ENCODE results near the gene FGD1.

Gene FGD1

GRCh38 chrX:54470054-54470760, 25.8 kb downstream of the FGD1 start:
- DNase-seq = no peak

DNA sequence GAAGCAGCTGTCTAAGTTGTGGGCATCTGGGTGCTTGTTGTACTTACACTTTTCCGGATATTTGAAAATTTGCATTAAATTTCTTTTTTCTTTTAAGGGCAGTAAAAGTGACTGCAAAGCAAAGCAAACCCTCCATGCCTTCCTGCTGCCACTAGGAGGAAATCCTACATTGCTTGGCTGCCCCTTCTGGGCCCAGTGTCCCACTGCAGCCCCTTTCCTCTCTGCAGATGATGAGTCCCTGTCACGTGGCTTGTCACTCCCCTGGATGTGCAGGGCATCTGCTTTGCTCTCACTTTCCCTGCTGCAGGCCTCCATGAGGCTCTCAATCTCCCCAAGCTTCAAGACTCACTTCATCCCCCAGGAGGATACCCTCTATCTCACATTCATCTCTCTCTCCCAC, 43.1 kb downstream of the FGD1 start:
- no peak for DNase-seq

- no peak for DNase-seq
Observed at GRCh38 chrX:54449929-54450328, 46.1 kb downstream of the FGD1 start.

DNA sequence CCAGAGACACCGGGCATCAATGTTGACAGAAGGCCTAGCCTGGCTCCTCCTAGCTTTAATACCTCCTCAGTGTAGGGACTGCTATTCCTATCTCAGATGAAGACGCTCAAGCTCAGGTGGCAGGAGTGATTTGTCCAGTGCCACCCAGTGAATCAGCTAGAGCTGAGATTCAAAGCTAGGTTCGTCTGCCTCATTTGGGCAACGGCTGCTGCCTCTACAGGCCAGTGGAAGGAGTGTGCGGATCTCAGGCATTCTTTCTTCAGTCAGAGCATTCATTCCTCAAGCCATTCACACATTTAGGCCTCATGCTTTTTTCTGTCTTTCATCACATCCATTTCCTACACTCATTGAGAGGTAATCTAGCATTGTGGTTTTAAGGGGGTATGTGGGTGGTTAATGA, 48.6 kb downstream of the FGD1 start:
- no peak for DNase-seq

- no peak for DNase-seq
Observed at GRCh38 chrX:54446084-54446483, 50.0 kb downstream of the FGD1 start.

GRCh38 chrX:54444752-54445151, 51.3 kb downstream of the FGD1 start:
- DNase-seq = no peak

- DNase-seq = no peak
Observed at GRCh38 chrX:54442790-54443189, 53.2 kb downstream of the FGD1 start.

GRCh38 chrX:54439960-54440871, 55.8 kb downstream of the FGD1 start, which contains the start of gene TSR2:
TSS of gene TSR2 (plus strand) at chrX:54440404. CDS start at chrX:54440422, 18 bp downstream.
- peak; percentile 87 for DNase-seq

GRCh38 chrX:54435121-54435520, 60.9 kb downstream of the FGD1 start:
- DNase-seq = no peak

GRCh38 chrX:54430519-54430918, 65.5 kb downstream of the FGD1 start:
- DNase-seq = no peak

DNA sequence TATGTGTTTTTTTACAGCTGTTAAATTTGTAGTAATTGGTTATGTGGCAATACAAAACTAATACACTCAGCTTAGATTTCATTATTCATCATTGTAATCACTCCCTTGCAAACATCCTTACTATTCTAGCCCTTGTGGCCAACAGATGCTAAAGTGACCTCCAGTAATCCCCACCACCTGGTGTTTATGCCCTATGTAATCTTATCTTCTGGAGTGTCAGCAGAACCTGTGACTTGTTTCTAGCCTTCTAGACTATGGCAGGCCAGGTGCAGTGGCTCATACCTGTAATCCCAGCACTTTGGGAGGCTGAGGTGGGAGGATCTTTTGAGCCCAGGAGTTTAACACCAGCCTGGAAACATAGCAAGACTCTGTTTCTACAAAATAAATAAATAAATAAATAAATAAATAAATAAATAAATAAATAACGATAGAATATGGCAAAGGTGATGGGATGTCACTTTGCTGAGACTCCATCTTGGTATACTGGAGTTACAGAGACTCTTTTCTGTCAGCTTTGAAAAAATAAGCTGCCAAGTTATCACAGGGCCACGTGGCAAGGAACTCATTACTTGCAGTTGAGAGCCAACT, 68.1 kb downstream of the FGD1 start:
- DNase-seq = no peak

- DNase-seq = no peak
Observed at GRCh38 chrX:54423161-54423888, 72.7 kb downstream of the FGD1 start.

- no peak for DNase-seq
Observed at GRCh38 chrX:54422168-54422567, 73.9 kb downstream of the FGD1 start.

DNA sequence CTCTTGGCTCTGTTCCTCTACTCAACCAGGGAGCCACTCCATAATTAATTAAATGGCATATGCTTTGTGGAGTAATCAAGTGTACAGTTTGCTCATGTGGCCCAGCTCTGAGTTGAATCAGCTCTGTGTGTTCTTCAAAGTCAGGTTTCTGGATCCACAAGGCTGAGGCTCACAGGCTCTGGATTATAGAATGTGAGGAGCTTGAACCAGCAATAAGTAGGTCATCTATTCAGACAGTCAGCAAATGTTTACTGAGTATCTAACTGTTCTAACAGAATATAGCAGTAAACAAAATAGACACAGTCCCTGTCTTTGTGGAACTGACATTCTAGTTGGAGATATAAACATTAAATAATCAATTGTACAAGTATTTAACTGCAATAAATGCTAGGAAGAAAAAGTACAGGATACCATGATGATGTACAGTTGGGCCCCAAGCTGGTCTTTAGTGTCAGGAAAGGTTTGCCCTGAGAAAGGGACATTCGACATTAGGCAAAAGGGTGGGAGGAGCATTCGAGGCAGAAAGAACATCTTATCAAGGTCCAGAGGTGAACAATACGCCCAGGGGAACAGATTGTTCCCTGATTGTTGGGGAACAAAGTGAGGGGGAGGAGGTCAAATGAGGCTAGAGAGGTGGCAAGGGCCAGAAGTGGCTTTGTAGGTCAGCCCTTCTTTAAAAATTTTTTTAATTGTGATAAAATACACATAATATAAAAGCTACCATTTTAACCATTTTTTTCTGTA, 76.3 kb downstream of the FGD1 start:
- DNase-seq = no peak

- no peak for DNase-seq
Observed at GRCh38 chrX:54416965-54417364, 79.1 kb downstream of the FGD1 start.

DNA sequence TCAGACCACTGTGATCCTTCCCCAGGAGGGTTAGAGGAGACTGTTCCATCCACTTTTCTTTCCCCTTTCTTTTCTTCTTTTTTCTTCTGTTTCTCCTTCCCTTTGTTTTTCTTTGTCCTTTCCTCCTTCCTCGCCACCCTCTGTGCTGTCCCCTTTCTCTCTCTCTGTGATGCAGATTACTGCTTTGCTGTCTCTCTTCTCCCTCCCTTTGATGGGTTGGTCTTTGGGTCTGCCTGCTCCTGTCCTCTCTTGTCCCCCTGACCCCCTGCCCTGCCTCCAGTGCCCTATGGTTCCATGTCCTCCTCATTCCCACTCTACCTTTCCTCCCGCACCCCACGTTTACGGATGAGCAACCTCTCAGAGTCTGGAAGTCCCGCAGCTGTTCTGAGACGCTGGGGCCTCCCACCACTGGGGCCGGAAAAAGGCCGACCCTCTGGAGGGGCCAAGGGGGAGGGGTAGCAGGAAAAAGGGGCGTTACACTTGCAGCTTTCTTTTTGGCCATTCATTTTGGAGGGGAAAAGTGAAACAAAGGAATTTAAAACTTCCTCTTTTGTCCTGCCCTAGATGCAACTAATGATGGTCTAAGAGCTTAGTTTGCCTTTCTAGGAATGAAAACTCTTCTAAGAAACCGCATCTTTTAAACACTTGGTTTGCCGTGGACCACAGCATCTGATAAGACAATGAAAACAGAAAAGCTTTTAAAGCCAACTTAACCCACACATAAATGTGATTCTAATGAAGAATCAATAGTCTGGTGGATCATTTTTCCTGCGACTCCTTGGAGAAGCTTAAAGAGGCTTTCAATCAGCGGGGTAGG, 80.3 kb downstream of the FGD1 start:
- DNase-seq = peak; percentile 35

DNA sequence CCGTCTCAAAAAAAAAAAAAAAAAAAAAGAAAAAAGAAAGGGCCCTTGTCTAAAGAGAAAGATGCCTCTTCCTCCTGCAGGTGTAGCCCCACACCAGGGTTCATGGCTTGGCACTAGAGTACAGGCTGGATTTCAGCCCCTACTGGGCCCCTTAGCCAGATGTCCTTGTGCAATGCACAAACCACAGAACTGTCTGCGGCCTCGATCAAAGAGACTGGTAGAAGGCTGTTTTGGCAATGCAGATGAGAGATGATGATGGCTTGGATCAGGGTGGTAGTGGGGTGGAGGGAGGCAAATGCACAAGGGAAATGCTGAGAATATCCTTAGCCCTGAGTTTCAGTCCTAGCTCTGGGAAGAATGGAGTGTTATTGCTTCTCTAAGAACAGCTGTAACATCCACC, 82.3 kb downstream of the FGD1 start:
- DNase-seq = peak; percentile 29

DNA sequence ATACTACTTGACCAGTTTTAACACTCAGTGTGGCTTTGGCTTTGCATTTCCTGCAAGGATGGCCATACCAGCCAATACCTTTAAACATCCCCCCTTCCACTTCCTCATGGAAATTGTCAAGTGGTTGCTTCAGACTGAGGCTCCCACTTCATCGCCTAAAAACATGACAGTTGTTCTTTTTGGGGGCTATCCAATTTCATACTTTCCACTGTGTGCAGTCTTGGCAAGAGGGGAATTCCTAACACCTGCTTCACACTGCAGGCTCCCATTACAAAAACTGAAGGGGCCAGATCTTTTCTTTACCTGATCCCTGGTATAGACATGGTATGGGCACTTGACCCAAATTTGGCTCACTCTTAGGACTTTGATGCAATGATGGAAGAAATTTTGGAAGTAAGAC, 84.3 kb downstream of the FGD1 start:
- no peak for DNase-seq

GRCh38 chrX:54407266-54407665, 88.8 kb downstream of the FGD1 start:
- no peak for DNase-seq

GRCh38 chrX:54397113-54397512, 98.9 kb downstream of the FGD1 start:
- DNase-seq = no peak
